SK-N-SH treated with all-trans-retinoic acid at 6 μM for 48 hours (cell line): ENCODE results near the gene SLC26A1.

Source experiments
- ARNTL ChIP-seq: fragments of 450-650 bp; formaldehyde crosslinking; IDR thresholded peaks from 2 replicates; pipeline ENCODE4 v1.5.0; 2020; ENCODE audit warnings: low read depth, mild to moderate bottlenecking, moderate library complexity, borderline replicate concordance
- BACH2 ChIP-seq: fragments of 250-450 bp; sonication (Bioruptor Pico); IDR thresholded peaks from 2 replicates; pipeline ENCODE4 v1.9.0; 2021; ENCODE audit warnings: mild to moderate bottlenecking, borderline replicate concordance
- GLIS3 ChIP-seq: fragments of 250-450 bp; sonication (Bioruptor Pico); IDR thresholded peaks from 2 replicates; pipeline ENCODE4 v1.5.0; 2020; ENCODE audit warnings: mild to moderate bottlenecking, moderate library complexity
- PATZ1 ChIP-seq: fragments of 250-450 bp; sonication (Bioruptor Pico); IDR thresholded peaks from 2 replicates; pipeline ENCODE4 v1.8.0; 2020; ENCODE audit warnings: mild to moderate bottlenecking, moderate library complexity, borderline replicate concordance
- POU6F1 ChIP-seq: fragments of 250-450 bp; sonication (Bioruptor Pico); IDR thresholded peaks from 2 replicates; pipeline ENCODE4 v1.8.0; 2021; ENCODE audit warnings: low read depth, mild to moderate bottlenecking, moderate library complexity, borderline replicate concordance
- PPARA ChIP-seq: fragments of 250-450 bp; sonication (Bioruptor Pico); IDR thresholded peaks from 2 replicates; pipeline ENCODE4 v1.5.0; 2020; ENCODE audit warnings: mild to moderate bottlenecking, borderline replicate concordance
- RARB ChIP-seq: fragments of 250-450 bp; sonication (Bioruptor Pico); IDR thresholded peaks from 2 replicates; pipeline ENCODE4 v1.8.0; 2021; ENCODE audit warnings: mild to moderate bottlenecking, moderate library complexity
- TCF4 ChIP-seq: fragments of 250-450 bp; sonication (Bioruptor Pico); IDR thresholded peaks from 2 replicates; pipeline ENCODE4 v1.8.0; 2021; ENCODE audit warnings: mild to moderate bottlenecking, moderate library complexity, borderline replicate concordance
- TOX ChIP-seq: fragments of 250-450 bp; sonication (Bioruptor Pico); IDR thresholded peaks from 2 replicates; pipeline ENCODE4 v1.8.0; 2021; ENCODE audit warnings: mild to moderate bottlenecking, moderate library complexity, borderline replicate concordance
- ZC3H10 ChIP-seq: fragments of 250-450 bp; sonication (Bioruptor Pico); IDR thresholded peaks from 2 replicates; pipeline ENCODE4 v1.5.1; 2021; ENCODE audit warnings: mild to moderate bottlenecking, moderate library complexity
- ZFP3 ChIP-seq: fragments of 250-450 bp; sonication (Bioruptor Pico); IDR thresholded peaks from 2 replicates; pipeline ENCODE4 v1.5.0; 2020; ENCODE audit warnings: mild to moderate bottlenecking, moderate library complexity
- ZFP30 ChIP-seq: fragments of 450-650 bp; formaldehyde crosslinking; IDR thresholded peaks from 2 replicates; pipeline ENCODE4 v1.5.0; 2022; ENCODE audit warnings: mild to moderate bottlenecking, moderate library complexity

GRCh38 chr4:971666-972500, 21.3 kb downstream of the SLC26A1 start:
- TF ChIP-seq ZFP3 (CRISPR knock-in tag) (no peak), POU6F1 (CRISPR knock-in tag) (no peak), ARNTL (CRISPR knock-in tag) (no peak), RARB (no peak), ZFP30 (CRISPR knock-in tag) (no peak), TCF4 (CRISPR knock-in tag) (no peak), PATZ1 (CRISPR knock-in tag) (no peak), GLIS3 (CRISPR knock-in tag) (no peak), PPARA (no peak), ZC3H10 (CRISPR knock-in tag) (no peak), BACH2 (CRISPR knock-in tag) (no peak), TOX (CRISPR knock-in tag) (no peak)
